Lower leg skin (tissue), 4 donors: ENCODE measurements around the gene SLC15A2. TPM values are rescaled to one million over a fixed set of nuclear protein-coding genes. Genes with fewer than 3 reads are reported as not detected.

ENCODE experiments used
- DNase-seq, 2 donors: peaks; one replicate each; pipeline ENCODE4 v3.0.0-alpha.2; 2019; ENCODE audit warnings: low spot score in 2 of 2
- H3K4me3 ChIP-seq: fragments of 200-600 bp; sonication (generic); 2 replicates; pipeline ENCODE4 v1.5.1; 2017; ENCODE audit warnings: mild to moderate bottlenecking, low read depth; ENCODE audit not compliant: poor library complexity, severe bottlenecking
- POLR2A ChIP-seq, 2 donors: fragments of 450-650 bp; IDR thresholded peaks; one replicate each; pipeline ENCODE4 v1.6.1; 2016 to 2017; ENCODE audit warnings: antibody characterized with exemption in 2 of 2, mild to moderate bottlenecking in 1 of 2, moderate library complexity in 1 of 2
- WGBS, 2 donors: methylation state at CpG; one replicate each; pipeline ENCODE4 v1.1.5; 2018; 5-methylcytosine and 5-hydroxymethylcytosine counted together
- intact Hi-C: fragments of 100-400 bp; cut with DNase I; formaldehyde crosslinking; loops from one replicate; pipeline ENCODE4 v1.15.0; 2023; ENCODE audit warnings: low total_unique reads
- total RNA-seq, 4 donors: library from RNA; depleted of rRNA; stranded (reverse); fragments of >200 nt; gene quantifications; one replicate each; pipeline ENCODE4 v1.1.0, GENCODE V29; 2016
- TF ChIP-seq, protein P1 (sequence below), 3 donors: fragments of 450-650 bp; IDR thresholded peaks; one replicate each; pipeline ENCODE4 v1.5.1; 2016; ENCODE audit warnings: antibody characterized with exemption in 3 of 3, mild to moderate bottlenecking in 3 of 3, moderate library complexity in 2 of 3

The SLC15A2 gene
- total RNA-seq, 4 donors from 2014 or later, result 0.42 to 2.9 (median 1.5) TPM

DNA sequence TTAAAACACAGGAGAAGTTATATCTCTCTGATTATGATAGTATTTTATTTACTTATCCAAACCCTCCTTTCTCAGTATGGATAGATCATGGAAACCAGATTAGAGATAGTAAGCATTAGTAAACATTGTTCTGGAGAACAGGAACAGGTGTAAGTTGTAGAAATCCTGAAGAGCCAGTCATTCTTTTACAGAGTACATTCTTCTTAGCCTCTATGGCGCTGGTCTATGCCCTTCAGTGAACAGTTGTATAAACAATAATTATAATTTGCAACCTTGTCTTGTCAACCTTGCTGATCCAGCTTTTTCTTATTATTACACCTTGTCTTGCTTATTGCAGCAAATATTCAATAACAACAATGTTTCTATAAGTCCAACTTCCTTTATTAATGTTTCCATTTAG is 47.4 kb downstream of the SLC15A2 start:
- no peak overlapping the region for H3K4me3 ChIP-seq
- DNase-seq, result no peak
- whole genome bisulfite sequencing, 2 donors, result 82 to 87% methylated on average over 1 of the region's 1 CpG
- intact Hi-C loops, result no loop called here
- TF ChIP-seq POLR2A (IDR thresholded peaks at IDR 0.05), result no peak
- TF ChIP-seq, protein P1, sequence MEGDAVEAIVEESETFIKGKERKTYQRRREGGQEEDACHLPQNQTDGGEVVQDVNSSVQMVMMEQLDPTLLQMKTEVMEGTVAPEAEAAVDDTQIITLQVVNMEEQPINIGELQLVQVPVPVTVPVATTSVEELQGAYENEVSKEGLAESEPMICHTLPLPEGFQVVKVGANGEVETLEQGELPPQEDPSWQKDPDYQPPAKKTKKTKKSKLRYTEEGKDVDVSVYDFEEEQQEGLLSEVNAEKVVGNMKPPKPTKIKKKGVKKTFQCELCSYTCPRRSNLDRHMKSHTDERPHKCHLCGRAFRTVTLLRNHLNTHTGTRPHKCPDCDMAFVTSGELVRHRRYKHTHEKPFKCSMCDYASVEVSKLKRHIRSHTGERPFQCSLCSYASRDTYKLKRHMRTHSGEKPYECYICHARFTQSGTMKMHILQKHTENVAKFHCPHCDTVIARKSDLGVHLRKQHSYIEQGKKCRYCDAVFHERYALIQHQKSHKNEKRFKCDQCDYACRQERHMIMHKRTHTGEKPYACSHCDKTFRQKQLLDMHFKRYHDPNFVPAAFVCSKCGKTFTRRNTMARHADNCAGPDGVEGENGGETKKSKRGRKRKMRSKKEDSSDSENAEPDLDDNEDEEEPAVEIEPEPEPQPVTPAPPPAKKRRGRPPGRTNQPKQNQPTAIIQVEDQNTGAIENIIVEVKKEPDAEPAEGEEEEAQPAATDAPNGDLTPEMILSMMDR (IDR thresholded peaks at IDR 0.05), result no peak

DNA sequence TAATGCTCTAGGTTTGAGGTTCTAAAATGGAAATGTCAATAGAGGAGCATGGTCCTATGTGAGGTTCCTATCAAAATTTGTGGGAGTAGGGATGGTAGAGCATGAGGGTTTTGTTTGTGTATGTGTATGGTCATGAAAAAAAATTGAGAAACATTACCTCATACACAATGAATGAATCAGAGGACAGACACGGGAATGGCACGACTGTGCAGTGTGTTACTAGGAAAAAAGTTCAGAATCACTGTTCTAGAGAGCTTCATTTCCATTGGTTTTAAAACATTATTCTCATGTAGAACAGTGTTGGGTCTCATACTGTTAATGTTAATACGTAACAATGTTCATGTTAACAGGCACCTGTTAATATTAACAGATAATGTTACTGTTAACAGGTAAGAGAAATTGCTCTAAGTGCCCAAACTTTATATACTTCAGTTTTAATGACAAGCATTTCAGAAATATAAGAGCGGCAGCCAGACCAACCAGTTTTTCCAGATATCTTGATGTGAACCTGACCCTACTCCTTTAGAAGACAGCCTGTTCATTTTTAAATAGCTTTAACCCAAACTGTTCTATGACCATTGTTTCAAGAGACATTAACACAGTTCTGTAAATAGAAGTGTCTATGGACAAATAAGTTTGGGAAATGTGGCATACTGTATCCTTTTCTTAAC is 48.0 kb downstream of the SLC15A2 start:
- 43 to 55% methylated on average over 4 of the region's 4 CpGs for WGBS, 2 donors
- TF ChIP-seq, protein P1 (IDR thresholded peaks at IDR 0.05), result no peak
- TF ChIP-seq POLR2A (IDR thresholded peaks at IDR 0.05), result no peak
- no peak for DNase-seq
- intact Hi-C loops, result no loop called here
- H3K4me3 ChIP-seq, result no peak overlapping the region

DNA sequence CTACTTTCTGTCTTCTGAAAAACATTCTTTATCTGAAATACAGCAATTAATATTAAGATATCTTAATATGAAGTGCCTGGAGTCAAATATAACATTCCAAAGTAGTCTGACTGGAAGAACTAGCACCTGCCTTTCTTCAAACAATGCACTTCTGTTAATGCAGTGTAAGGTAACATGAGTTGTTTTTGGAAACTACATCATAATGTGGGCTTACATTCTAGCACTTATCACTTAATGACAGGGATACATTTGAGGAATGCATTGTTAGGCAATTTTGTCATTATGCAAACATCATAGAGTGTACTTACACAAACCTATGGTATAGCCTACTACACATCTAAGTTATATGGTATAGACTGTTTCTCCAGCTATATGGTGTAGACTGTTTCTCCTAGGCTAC is 49.2 kb downstream of the SLC15A2 start:
- DNase-seq, result no peak
- no peak for TF ChIP-seq POLR2A (IDR thresholded peaks at IDR 0.05)
- TF ChIP-seq, protein P1 (IDR thresholded peaks at IDR 0.05), result no peak
- H3K4me3 ChIP-seq, result no peak overlapping the region
- intact Hi-C loops, result no loop called here

DNA sequence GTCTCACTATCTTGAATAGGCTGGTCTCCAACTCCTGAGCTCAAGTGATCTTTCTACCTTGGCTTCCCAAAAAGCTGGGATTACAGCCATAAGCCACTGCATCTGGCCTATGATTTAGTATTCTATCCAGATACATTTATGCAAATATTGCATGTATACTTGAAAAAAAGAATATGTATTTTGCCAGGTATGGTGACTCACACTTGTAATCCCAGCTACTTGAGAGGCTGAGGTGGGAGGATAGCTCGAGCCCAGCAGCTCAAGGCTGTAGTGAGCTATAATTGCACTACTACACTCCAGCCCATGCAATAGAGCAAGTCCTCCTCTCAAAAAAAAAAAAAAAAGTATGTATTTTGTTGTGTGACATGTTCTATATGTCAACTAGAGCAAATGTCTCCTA is 54.4 kb downstream of the SLC15A2 start:
- intact Hi-C loops, result no loop called here
- H3K4me3 ChIP-seq, result no peak overlapping the region
- no peak for DNase-seq
- 66 to 73% methylated on average over 1 of the region's 1 CpG for WGBS, 2 donors
- TF ChIP-seq, protein P1 (IDR thresholded peaks at IDR 0.05), result no peak
- no peak for TF ChIP-seq POLR2A (IDR thresholded peaks at IDR 0.05)

DNA sequence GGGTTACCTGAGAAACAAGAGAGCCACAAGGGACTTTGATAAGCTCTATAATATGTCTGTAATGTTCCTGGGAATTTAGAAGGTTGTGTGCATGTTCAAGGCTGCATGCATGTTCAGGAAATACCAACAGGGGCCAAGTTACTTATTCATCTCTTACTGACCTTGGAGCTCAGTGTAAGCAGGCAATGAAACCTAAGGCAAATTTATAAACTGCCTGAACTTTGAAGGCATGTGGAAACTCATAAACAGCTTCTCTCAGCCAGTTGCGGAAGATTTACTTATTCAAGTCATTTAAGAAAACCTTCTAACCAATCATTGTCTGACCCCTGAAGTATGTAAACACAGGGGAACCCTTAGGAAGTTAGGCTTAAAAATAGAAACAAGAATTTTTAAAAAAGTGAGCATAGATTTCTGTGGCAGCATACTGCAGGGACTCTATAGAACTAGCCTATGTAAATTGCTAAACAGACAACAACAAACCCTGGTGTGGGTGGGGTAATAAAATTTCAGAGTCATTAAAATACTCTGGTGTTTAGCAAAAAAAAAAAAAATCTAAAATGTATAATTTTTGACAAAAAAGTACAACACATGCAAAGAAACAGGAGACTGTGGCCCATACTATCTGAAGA is 57.2 kb downstream of the SLC15A2 start:
- no peak overlapping the region for H3K4me3 ChIP-seq
- 0 to 63% methylated on average over 1 of the region's 1 CpG for whole genome bisulfite sequencing, 2 donors
- TF ChIP-seq, protein P1 (IDR thresholded peaks at IDR 0.05), result no peak
- TF ChIP-seq POLR2A (IDR thresholded peaks at IDR 0.05), result no peak
- intact Hi-C loops, result no loop called here
- DNase-seq, result no peak
